Myometrial cell (primary cell): ENCODE measurements around the gene SLC24A5. TPM values are rescaled to one million over a fixed set of nuclear protein-coding genes. Genes with fewer than 3 reads are reported as not detected.

Source experiments
- total RNA-seq: library from RNA; depleted of rRNA; stranded (reverse); fragments of >200 nt; gene quantifications from 2 replicates; pipeline ENCODE4 v1.2.3, GENCODE V29; 2015

SLC24A5 gene
- total RNA-seq = not detected in 2 replicates

GRCh38 chr15:48120745-48121144, at the start of gene SLC24A5:
Gene SLC24A5, plus strand, starts transcription at chr15:48120990. Its CDS starts 55 bp downstream, at chr15:48121045.

GRCh38 chr15:48177766-48178647, 57.2 kb downstream of the SLC24A5 start, which contains the start of gene MYEF2:
Gene MYEF2, minus strand, starts transcription at chr15:48178295. Its CDS starts 58 bp downstream, at chr15:48178237.

GRCh38 chr15:48191574-48192225, 70.9 kb downstream of the SLC24A5 start, which contains the start of gene CTXN2:
Gene CTXN2, plus strand, starts transcription at chr15:48191665. Its CDS starts 9,636 bp downstream, at chr15:48201301.

Other genes starting within 250 kb of the SLC24A5 start
- gene MYEF2, start 57.3 kb downstream of the SLC24A5 start, total RNA-seq = 2.6 and 5.3 TPM in 2 replicates
- gene CTXN2, start 70.7 kb downstream of the SLC24A5 start, total RNA-seq = not detected in 2 replicates
- not detected in 2 replicates for gene SLC12A1, start 85.3 kb downstream of the SLC24A5 start, total RNA-seq
- gene DUT, start 210.4 kb downstream of the SLC24A5 start, total RNA-seq = 78.0 and 115 TPM in 2 replicates